Right lung (tissue), 5 donors: ENCODE measurements around the gene NF1. TPM values are rescaled to one million over a fixed set of nuclear protein-coding genes. Genes with fewer than 3 reads are reported as not detected.
"Not testable (repeated sequence)": the region's sequence is repeated elsewhere in the genome, so short reads cannot be mapped to it uniquely, and the experiment has no call there.

ENCODE experiments used
- DNase-seq, 2 donors: peaks; one replicate each; pipeline ENCODE4 v3.0.0-alpha.2; 2013
- polyA plus RNA-seq, 5 donors: library from polyadenylated mRNA; unstranded; fragments of 120-200 nt; gene quantifications; one replicate each; pipeline versions ENCODE4 v1.2.1 to v1.2.3, GENCODE V29; 2013; ENCODE audit warnings: inconsistent platforms in 1 of 5, low replicate concordance in 1 of 5; ENCODE audit not compliant: insufficient read length in 5 of 5, insufficient read depth in 1 of 5

NF1 gene
- polyA plus RNA-seq, 5 donors = 28.4 to 50.1 (median 47.0) TPM

DNA sequence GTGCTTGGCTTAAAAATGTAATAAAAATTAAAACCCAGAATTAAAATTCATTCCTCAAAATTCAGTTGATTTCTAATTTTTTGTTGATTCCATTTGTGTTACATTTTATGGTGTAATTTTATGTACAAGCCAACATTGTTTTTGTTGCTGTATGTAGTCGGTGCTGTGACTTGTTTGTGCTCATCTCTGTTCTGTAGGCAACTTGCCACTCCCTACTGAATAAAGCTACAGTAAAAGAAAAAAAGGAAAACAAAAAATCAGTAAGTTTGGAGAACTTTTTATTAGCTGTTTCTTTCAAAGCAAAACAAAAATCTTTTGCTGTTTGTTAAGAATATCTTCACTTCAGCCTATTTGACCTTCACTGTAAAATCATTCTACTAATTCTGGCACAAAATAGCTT, 158.0 kb downstream of the NF1 start:
- DNase-seq = no peak

DNA sequence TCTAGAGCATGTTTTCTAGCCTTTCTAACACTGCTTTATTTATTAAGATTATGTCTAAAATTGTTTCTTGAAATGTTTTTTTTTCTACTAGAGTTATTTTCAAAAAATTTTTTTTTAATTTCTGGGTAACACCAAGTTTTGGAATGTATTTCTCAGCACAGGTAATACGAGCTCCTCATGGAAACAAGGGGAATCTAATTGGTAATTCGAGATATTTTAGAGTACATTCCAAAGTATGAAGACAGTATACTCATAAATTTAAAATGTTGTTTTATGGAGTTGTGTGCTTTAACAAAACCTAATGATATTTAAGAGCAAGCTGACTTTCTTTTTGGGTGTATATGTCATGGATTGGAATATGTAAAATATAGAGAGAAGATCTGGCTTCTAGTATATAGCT, 159.9 kb downstream of the NF1 start:
- DNase-seq = no peak

DNA sequence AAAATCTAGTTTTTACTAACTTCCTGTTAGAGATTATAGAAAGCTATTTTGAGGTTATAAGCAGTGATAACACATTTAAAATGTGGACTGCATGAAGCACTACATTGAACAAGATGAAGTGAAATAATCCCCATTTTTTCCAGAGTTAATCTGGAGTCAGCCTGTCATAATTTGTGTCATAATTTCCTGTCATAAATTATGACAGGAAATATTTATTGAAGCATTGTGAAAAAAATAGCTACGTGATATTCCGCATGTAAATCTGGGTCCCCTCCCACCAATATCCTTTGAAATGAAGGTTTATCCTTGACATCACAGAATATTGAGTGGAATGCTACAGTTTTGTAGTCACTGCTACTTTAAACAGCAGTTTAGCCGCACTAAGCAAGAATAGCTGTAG, 162.2 kb downstream of the NF1 start:
- DNase-seq = no peak

DNA sequence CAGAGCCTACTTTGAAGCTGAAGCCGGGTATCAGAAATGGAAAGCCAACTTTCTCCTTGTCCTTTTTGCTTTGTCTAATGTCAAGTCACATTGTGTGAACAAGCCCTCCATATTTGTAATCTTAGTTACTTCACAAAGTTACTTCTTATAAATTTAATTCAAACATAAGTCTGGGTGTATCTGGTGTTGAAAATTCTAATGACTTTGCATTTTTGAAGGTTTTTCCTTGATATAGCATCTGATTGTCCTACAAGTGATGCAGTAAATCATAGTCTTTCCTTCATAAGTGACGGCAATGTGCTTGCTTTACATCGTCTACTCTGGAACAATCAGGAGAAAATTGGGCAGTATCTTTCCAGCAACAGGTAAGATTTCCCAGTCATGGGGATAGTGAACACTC, 165.4 kb downstream of the NF1 start:
- DNase-seq = no peak

DNA sequence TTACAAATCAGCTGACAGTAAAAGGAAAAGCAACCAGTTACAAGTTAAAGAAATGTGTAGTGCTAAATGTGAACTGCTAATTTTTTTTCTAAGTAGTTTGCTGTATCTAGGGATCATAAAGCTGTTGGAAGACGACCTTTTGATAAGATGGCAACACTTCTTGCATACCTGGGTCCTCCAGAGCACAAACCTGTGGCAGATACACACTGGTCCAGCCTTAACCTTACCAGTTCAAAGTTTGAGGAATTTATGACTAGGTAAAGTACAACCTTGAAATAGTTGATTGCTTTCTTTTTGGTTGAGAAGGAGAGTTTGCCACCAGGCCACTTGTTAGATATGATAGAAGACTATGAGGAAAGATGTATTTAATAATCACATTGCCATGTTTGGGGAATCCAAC, 166.8 kb downstream of the NF1 start:
- DNase-seq = no peak

DNA sequence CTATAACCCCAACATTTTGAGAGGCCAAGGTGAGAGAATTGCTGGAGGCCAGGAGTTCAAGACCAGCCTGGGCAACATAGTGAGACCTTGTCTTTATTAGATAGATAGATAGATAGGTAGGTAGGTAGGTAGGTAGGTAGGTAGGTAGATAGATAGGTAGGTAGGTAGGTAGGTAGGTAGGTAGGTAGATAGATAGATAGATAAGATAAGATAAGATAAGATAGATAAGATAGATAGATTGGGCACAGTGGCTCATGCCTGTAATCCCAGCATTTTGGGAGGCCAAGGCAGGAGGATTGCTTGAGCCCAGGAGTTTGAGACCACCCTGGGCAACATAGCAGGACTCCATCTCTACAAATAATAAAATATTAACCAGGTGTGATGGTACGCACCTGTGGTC, 168.1 kb downstream of the NF1 start:
- not testable (repeated sequence) for DNase-seq

DNA sequence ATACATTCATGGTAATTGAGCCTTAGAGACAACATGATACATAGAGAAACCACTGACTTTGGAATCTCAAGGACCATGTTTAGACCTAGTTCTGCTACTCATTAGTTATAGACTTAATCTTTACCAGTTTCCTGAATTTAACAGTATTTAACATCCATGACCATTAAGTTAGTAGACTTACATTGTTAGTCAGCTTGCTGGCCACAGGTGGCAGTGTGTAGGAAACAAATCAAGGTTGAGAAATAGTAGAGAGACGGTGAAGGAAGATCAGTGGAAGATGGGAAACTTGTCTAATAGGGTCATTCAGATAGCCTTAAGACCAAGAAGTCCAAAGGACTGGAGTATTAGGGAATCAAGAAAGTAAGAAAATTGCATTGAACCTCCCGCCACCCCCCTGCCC, 171.3 kb downstream of the NF1 start:
- no peak for DNase-seq

DNA sequence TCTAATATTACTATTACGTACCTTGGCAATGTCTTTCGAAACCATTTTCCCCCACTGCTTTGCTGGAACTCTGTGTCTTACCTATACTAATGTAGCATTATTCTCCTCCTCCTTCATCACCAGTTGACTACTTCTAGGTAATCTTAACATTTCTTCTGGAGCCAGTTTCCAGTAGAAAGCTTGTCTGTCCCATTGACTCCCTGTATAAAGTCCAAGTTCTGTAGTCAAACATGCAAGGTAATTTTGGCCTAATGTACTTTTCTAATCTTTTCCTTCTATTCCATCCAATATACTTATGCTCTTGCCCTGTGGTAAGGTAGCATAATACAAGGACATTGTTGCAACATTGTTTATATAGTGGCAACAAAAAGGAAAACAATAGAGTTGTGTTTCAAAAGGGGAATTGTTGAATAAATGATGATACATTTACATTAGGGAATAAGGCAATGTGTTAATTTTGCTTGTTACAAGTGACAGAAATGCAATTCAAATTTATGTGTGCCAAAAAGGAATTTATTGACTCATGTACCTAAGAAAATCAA, 174.3 kb downstream of the NF1 start:
- no peak for DNase-seq

DNA sequence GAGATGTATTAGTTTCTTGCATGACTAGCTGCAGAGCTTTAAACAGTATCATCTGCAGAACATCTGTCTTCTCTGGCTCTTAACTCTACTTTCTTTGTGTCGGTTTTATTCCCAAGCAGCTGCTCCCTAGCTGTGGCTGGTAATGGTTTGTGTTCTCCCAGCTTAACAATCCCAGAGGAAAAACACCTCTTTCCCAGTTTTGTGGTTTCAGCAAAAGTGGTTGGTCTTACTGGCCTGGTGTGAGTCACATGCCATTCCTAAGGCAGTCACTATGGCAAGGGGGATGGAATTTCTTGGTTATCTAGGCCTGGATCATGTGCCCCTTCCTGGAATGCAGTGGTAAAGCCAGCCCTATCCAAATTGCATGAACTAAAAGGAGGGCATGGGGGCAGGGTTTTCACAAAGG, 174.8 kb downstream of the NF1 start:
- DNase-seq = peak; percentile 2 to 5

DNA sequence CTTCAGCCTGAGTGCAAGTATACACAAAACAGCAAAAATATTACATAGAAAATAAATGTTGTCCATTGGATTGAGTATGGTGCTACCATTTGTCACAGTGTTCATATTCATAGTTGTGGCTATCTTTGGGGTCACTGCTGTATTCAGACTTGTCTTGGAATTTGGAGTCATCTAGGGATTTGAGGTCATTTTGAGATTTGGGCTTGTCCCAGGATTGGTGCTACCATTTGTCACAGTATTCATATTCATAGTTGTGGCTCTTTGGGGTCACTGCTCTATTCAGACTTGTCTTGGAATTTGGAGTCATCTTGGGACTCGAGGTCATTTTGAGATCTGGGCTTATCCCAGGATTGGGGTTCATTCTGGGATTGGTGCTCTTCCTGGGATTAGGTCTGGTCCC, 177.5 kb downstream of the NF1 start:
- no peak for DNase-seq

DNA sequence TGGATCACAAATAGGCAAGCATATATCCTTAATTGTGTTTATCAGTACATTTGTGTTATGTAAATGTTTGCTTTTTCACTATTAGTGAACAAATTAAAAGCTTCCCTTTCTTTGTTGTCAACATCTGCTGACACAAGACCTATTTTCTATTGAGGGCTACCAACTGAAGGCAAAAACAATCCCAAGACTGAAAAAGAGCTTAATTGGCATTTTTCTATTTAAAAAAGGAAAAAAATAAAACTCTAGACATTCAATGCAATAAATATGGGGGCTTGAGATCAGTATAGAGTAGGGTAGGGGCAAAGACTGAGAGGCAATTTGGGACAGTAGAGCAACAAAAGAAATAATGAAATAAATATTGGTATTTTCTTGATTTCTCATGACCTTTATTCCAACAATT, 178.0 kb downstream of the NF1 start:
- no peak for DNase-seq

DNA sequence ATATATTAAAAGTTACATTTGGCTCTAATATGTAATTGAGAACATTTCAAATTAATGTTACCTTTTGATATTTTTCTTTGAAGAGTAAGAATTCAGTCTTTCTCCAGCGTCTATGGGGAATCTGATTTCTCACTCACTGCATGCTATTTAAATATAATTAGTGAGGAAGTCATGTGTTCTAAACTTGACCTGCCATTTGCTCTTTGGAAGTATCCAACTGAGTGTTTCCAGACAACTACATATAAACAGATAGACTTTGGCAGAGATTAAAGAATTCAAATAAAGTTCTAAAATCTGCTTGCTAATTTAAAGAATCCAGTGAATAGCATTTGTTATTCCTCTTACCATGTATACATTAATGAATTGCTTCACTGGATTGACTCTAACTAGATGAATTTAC, 178.7 kb downstream of the NF1 start:
- peak; percentile 15 to 24 for DNase-seq

DNA sequence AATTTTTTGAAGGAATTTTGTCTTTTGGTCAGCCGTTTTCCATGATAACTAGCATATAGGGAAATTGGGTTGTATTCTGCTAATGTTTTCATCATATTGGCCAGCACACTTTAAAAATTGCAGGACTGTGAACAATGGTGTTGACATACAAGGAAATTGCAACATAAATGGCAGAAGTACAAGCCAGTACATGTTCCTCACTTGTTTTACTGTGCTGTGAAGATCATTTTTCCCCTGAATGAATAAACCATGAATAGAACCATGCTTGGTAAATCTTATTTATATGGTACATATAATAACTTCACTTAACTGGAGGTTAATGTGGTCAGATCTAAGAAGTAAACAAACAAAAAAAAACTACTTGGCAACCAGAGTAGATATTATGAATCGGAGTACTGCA, 179.5 kb downstream of the NF1 start:
- DNase-seq = peak; percentile 46 to 64

DNA sequence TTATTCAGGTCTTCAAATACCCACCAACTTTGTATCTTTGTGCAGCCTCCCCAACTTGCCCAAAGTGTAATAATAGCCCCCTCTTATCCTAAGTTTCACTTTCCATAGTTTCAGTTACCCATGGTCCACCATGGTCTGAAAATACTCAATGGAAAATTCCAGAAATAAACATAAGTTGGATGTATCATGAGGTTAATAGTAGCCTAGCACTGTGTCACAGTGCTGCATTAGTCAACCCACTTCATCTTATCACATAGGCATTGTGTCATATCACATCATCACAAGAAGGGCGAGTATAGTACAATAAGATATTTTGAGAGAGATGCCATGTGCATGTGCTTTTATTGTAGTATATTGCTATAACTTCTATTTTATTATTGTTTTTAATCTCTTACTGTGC, 180.3 kb downstream of the NF1 start:
- no peak for DNase-seq

DNA sequence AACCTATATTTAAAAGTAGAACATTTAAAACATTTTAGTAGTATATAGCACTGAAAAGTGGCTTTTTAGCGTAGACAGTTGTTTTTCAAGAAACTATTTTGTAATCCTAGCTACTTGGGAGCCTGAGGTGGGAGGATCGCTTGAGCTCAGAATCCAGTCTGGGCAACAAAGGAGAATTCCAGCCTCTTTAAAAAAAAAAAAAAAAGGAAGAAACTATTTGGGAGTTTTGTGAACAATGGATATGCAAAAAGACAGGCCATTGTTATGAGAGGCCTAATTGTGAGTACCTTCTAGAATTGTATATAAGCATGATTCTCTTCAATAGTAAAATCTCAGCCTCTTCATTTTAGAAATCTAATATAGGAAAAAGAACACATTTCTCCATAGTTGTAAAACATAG, 184.6 kb downstream of the NF1 start:
- DNase-seq = no peak

DNA sequence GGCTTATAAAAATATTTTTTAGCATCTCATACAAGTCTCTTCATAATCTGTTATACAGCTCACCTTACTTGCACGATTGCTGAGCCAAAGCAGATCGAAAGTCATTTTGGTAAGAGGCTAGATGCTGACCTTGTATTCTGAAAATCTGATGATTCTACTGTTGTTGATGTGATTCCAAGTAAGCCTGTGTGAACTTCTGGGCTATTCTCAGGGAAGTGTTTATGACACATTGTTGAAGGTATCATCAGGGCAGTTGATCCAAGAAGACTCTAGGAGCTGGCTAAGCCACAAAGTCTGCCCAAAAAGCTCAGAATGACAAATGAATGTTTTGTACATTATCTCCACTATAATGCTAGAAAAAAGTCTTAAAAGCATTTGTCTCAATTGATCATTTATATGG, 186.3 kb downstream of the NF1 start:
- DNase-seq = no peak

DNA sequence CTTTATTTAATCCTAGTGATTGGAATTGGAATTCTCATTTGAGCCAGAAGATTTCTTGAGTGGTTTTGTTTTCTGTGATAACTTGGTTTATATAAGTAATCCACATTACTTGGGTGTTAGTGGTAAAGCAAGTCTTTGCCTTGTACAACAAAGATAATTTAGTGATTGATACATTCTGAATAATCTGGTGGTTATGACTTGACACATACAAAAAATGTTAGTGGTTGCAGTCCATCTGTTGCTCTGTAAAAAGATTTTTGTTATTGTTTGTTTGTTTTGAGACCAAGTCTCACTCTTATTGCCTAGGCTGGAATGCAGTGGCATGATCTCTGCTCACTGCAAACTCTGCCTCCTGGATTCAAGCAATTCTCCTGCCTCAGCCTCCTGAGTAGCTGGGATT, 189.1 kb downstream of the NF1 start:
- DNase-seq = no peak

DNA sequence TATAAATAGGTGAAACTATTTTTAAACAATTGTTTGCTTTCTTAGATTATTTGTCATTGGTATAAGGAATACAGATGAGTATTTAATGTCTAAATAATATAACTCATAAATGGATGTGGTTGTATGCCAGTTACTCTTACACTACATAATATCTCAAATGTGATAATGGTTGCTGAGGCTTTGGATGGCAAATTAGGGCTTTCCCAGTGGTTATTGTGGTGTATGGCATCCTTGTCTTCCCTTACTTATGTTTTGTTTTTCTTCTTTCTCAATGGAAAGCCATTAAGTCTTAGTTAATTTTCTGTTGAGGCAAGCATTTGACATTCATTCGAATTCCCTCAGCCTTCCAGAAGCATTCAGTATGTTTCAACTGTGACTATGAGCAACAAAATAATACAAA, 191.8 kb downstream of the NF1 start:
- DNase-seq = no peak

DNA sequence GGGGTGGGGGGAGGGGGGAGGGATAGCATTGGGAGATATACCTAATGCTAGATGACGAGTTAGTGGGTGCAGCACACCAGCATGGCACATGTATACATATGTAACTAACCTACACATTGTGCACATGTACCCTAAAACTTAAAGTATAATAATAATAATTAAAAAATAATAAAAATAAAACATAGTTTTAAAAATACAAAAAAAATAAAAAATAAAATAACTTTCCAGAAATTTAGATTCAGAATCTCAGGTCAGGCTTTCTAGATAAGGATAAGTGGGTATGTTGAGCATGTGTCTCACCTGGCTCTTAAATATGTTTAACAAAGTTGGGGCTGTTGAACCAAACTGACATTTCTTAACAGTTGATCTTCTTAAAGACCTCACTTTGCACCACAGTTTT, 193.2 kb downstream of the NF1 start:
- DNase-seq = not testable (repeated sequence)

DNA sequence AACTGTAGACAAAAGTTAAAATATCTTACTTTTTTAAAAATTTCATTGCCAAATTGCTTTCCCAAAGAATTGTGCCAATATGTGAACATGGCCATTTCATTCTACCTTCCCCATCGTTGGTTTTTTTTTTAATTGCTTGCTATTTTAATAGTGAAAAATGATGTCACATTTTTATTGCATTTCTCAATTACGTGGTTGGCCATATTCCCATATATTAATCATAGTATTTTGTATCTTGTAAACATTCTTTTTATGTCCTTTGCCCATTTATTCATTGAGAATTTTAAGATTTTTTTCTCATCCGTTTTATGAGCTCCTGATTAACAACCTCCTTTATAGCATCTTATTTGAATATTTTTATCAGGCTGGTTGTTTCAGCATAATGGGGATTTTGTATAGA, 195.0 kb downstream of the NF1 start:
- DNase-seq = no peak

DNA sequence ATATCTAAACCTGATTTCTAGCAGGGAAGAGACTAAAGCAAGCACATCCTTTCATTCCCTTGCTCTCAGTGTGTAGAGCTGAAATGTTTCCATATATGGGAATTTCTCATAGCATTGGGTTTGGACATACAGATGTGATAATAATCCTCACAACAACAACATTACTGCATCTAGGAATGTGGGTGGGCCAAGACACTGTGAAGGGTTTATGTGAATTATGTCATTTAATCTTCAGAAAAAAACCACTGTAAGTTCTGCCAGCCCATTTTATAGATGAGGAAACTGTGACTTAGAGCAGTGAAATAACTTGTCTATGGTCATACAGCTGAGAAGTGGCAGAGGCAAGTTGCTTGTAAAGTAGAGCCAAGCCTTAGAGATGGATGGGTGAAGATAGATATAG, 197.0 kb downstream of the NF1 start:
- no peak for DNase-seq

DNA sequence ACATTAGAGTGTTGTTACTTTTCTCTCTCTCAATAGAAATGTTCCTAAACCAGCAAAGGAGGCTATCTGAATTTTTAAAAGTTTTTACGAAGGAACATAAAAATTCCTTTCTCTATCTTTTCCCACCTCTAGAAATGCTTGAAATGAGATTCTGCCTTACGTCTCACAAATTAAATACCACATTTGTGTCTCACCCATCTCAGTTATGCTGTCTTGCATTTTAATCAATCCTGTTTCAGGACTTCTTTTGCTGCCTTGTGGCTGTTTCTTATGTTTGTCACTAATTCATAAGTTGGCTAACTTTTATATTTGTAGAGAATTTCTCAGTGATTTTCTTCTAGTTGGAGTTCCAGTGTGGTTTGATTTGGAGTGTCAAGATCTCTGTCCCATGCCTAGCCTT, 198.8 kb downstream of the NF1 start:
- DNase-seq = no peak

DNA sequence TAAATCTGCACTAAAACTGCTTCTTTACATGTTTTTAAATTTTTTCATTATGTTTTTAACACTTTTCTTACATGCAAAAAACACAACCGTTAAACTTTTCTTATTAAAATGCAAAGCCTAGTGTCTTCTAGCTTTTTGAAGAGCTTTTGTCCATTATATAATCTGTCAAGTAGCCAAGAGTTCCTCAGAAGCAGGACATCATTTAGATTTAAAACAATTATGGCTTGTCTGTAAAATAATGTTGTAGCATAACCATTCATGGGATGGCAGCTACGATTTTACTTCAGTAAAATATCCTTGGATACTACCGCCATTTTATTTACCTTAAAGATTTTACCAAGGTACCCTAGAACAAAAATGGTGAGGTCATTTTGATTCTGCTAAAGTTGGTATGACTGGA, 199.5 kb downstream of the NF1 start:
- DNase-seq = no peak

DNA sequence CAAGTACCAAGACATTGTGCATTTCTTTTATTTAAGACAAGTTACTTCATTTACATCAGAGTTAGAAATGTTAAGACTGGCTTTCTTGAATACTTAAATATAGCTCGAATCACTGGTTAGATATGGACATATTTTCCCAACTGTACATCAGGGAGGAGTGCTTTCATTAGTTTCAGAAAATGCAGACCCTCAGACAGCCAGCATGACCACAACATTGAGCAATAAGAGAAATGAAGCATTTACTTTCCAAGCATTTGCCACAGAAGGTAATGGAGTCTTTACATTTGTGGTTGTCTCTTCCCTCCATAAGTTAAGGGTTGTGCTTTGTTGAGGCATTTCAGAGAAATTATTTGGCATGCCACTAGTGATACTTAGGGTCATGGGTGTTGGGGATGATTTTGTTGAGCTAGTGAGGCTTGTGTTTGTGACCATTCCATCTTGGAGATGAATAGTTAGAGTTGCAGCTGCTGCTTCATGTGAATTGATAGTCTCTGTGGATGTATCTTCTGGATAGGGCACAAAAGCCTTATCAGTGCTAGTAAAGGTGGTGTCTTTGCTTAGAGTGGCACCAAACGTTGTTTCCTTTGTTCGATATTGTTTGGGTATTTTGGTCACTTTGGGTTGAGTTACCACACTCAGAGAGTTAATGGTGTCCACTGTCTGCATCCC, 200.2 kb downstream of the NF1 start:
- DNase-seq = no peak
